Bronchial epithelial cell (primary cell): Measurements from ENCODE around the gene LAPTM5. TPM values are rescaled to one million over a fixed set of nuclear protein-coding genes. Genes with fewer than 3 reads are reported as not detected.
A peak's percentile ranks its signal among the peaks of the same experiment; 100 is the strongest.
"Not testable (repeated sequence)": the region's sequence is repeated elsewhere in the genome, so short reads cannot be mapped to it uniquely, and the experiment has no call there.

Source experiments
- DNase-seq: peaks from one replicate; pipeline ENCODE4 v3.0.0-alpha.2; 2010; ENCODE audit warnings: low read depth
- FAIRE-seq: peaks from 2 replicates; lab custom pipeline; 2011; peaks lifted over from hg19 to GRCh38; lab: Jason Lieb, UNC
- H3K27me3 ChIP-seq: 2 replicates; pipeline ENCODE4 v1.5.1; 2011; ENCODE audit warnings: low read length; ENCODE audit not compliant: control insufficient read depth, insufficient read depth
- H3K36me3 ChIP-seq: 2 replicates; pipeline ENCODE4 v1.5.1; 2011; ENCODE audit warnings: low read length; ENCODE audit not compliant: control insufficient read depth, insufficient read depth
- H3K4me3 ChIP-seq: 2 replicates; pipeline ENCODE4 v1.5.1; 2011; ENCODE audit warnings: mild to moderate bottlenecking, low read depth, low read length, control low read depth
- CTCF ChIP-seq: IDR thresholded peaks from 2 replicates; pipeline ENCODE4 v1.5.1; 2011; ENCODE audit warnings: mild to moderate bottlenecking, moderate library complexity, low read length, control low read depth, inconsistent platforms; ENCODE audit not compliant: insufficient read depth, severe bottlenecking
- total RNA-seq: library from RNA; depleted of rRNA; stranded (reverse); fragments of >200 nt; gene quantifications from 2 replicates; pipeline ENCODE4 v1.2.1, GENCODE V29; 2014

Gene LAPTM5
- total RNA-seq, 1 donor from 2014 or later = under 0.01 TPM

GRCh38 chr1:30793209-30793608 is 35.6 kb upstream of the LAPTM5 start:
- no peak for FAIRE-seq
- Histone ChIP-seq H3K27me3 (peaks cover 8% of the 10 kb centered on the region), H3K4me3 (no peak overlapping the region), H3K36me3 (no peaks in the 10 kb centered on the region)
- TF ChIP-seq CTCF = no peak
- no peak for DNase-seq

GRCh38 chr1:30791868-30792267 is 34.3 kb upstream of the LAPTM5 start:
- DNase-seq = no peak
- Histone ChIP-seq H3K4me3 (no peak overlapping the region), H3K27me3 (peaks cover 8% of the 10 kb centered on the region), H3K36me3 (no peaks in the 10 kb centered on the region)
- FAIRE-seq = no peak
- TF ChIP-seq CTCF = no peak

- no peak overlapping the region for H3K4me3 ChIP-seq
- TF ChIP-seq CTCF = no peak
- no peaks in the 10 kb centered on the region for H3K36me3 ChIP-seq
- peaks cover 8% of the 10 kb centered on the region for H3K27me3 ChIP-seq
- FAIRE-seq = peak; percentile 81
- no peak for DNase-seq
Measured at GRCh38 chr1:30790850-30791778, 33.5 kb upstream of the LAPTM5 start.

GRCh38 chr1:30790256-30790525 is 32.6 kb upstream of the LAPTM5 start:
- H3K27me3 ChIP-seq, H3K36me3 ChIP-seq, H3K4me3 ChIP-seq, FAIRE-seq, DNase-seq: not testable (repeated sequence)

- TF ChIP-seq CTCF = no peak
- FAIRE-seq (no peak), DNase-seq (no peak)
- Histone ChIP-seq H3K27me3 (peaks cover 8% of the 10 kb centered on the region), H3K4me3 (no peak overlapping the region), H3K36me3 (no peaks in the 10 kb centered on the region)
Measured at GRCh38 chr1:30789388-30790255, 32.0 kb upstream of the LAPTM5 start.
